Measurements from ENCODE around the gene TMUB1. TPM values are rescaled to one million over a fixed set of nuclear protein-coding genes. Genes with fewer than 3 reads are reported as not detected.
A peak's percentile ranks its signal among the peaks of the same experiment; 100 is the strongest.

The TMUB1 gene
- total and polyA plus RNA-seq, 9 of the 15 experiments (the other 6 are each of a cell fraction or from before 2014, with no cell fraction given) = 0.14 to 241 (median 74.1) TPM

- no peak for TF ChIP-seq DDX20 (tag; IDR thresholded peaks at IDR 0.05; ENCODE audit: low read depth)
- no peak for TF ChIP-seq MBD1 (CRISPR knock-in tag; IDR thresholded peaks at IDR 0.05)
- no peak for TF ChIP-seq SNIP1 (IDR thresholded peaks at IDR 0.05; ENCODE audit: low read depth)
- TF ChIP-seq TGIF2 (CRISPR knock-in tag; IDR thresholded peaks at IDR 0.05) = no peak
- no peak for TF ChIP-seq NR4A1 (CRISPR knock-in tag; IDR thresholded peaks at IDR 0.05)
- no peak for TF ChIP-seq NR4A1 (tag; IDR thresholded peaks at IDR 0.05)
- no peak for TF ChIP-seq HNRNPUL1 (IDR thresholded peaks at IDR 0.05; ENCODE audit: low read length)
- no peak for TF ChIP-seq ZNF280A (IDR thresholded peaks at IDR 0.05; ENCODE audit: low read depth, partially characterized antibody)
- TF ChIP-seq DPF2 (IDR thresholded peaks at IDR 0.05) = peak; percentile 48; the same call in 1 of the 2 replicates
- TF ChIP-seq FOXK2 (conservative IDR thresholded peaks at IDR 0.05 in 1 of 2, IDR thresholded peaks at IDR 0.05 in 1 of 2; ENCODE audit: low read depth in 2 of 2) = no peak
- TF ChIP-seq NCOR1 (IDR thresholded peaks at IDR 0.05) = no peak
- TF ChIP-seq ZNF561 (CRISPR knock-in tag; conservative IDR thresholded peaks at IDR 0.05) = no peak
- TF ChIP-seq ZFP91 (CRISPR knock-in tag; IDR thresholded peaks at IDR 0.05) = no peak
- TF ChIP-seq GATA2 (CRISPR knock-in tag; IDR thresholded peaks at IDR 0.05) = no peak
- no peak for TF ChIP-seq CREM (IDR thresholded peaks at IDR 0.05; ENCODE audit: low read depth)
- no peak for TF ChIP-seq ZBTB1 (CRISPR knock-in tag; IDR thresholded peaks at IDR 0.05; ENCODE audit: borderline replicate concordance, low read depth)
- TF ChIP-seq BCLAF1 (IDR thresholded peaks at IDR 0.05; ENCODE audit: borderline replicate concordance in 1 of 2, control insufficient read depth in 1 of 2, low read depth in 2 of 2, low read length in 1 of 2) = no peak
- no peak for TF ChIP-seq MECOM (CRISPR knock-in tag; IDR thresholded peaks at IDR 0.05)
- 0 out of 2 replicates have a peak, but pooled peaks have one; percentile 5 for TF ChIP-seq JUNB (CRISPR knock-in tag; conservative IDR thresholded peaks at IDR 0.05)
- no peak for TF ChIP-seq ZNF280B (CRISPR knock-in tag; IDR thresholded peaks at IDR 0.05)
Observed at GRCh38 chr7:151057506-151057988, 25.7 kb downstream of the TMUB1 start, which contains the start of gene CDK5 (continued).

Measured in K562 (cell line).